Measurements from ENCODE around the gene RPS6KB2.

GRCh38 chr11:67456068-67456705 is 27.9 kb downstream of the RPS6KB2 start:
- TF ChIP-seq CTCF (IDR thresholded peaks at IDR 0.05) (no peak), POLR2A (IDR thresholded peaks at IDR 0.05) (no peak)

All from suprapubic skin (tissue), 3 donors.